ENCODE data around the gene IL10RA. TPM values are rescaled to one million over a fixed set of nuclear protein-coding genes. Genes with fewer than 3 reads are reported as not detected.
"Not testable (repeated sequence)": the region's sequence is repeated elsewhere in the genome, so short reads cannot be mapped to it uniquely, and the experiment has no call there.

Gene IL10RA
- total and polyA plus RNA-seq, 4 donors: 1.7 to 59.2 (median 14.6) TPM

DNA sequence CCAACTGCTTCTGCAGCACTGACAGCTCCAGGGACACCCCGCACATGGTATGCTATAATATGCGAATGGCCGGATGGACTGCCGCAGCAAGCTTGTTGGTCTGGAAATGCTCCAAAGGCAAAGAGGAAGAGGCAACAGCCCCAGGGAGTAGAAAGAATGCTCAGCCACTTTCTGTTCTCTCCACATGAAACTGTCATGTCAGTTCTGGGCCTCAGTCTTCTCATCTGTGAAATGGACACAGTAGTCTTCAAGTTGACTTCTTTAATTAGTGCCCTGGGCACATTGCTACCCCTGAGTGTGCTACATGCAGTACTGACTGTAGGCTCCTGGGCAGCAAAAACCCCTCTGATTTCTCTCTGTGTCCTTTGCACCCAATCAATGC, 19.9 kb downstream of the IL10RA start:
- 85 to 91% methylated on average over 4 of the region's 4 CpGs for WGBS, 2 donors
- Histone ChIP-seq H3K4me3 (ENCODE audit: low read length in 2 of 2) (no peak overlapping the region), H3K27ac (ENCODE audit: low read depth in 1 of 2, low read length in 2 of 2) (no peak overlapping the region), H3K4me1 (ENCODE audit: control insufficient read depth in 1 of 2, insufficient read depth in 2 of 2, low read length in 2 of 2) (no peaks in the 10 kb centered on the region), H3K9me3 (ENCODE audit: control insufficient read depth, low read length) (peaks cover 2% of the 10 kb centered on the region), H3K36me3 (ENCODE audit: control insufficient read depth in 1 of 2, insufficient read depth in 2 of 2, low read length in 1 of 2) (no peaks in the 10 kb centered on the region), H3K27me3 (ENCODE audit: control insufficient read depth in 1 of 2, insufficient read depth in 2 of 2, low read length in 1 of 2) (no peaks in the 10 kb centered on the region)
- intact Hi-C loops (cut with DNase I): no loop called here
- ATAC-seq (ENCODE audit: low FRiP score): no peak
- no peak for DNase-seq

DNA sequence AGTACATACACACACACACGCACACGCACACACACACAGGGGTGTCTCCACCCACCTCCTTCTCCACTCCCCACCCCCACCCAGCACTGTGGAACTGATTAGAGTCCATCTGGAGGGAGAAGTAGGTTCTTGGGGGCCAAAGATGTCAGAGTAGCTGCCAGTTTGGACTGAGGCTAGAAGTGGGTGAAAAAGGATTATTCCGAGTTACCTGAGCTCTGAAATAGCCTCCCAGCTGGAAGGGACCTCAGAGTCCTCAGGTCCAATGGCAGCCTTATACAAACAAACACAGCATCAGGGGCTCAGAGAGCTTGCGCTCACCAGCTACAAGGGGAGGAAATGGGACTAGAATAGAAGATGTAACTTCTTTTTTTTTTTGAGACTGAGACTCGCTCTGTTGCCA, 20.8 kb downstream of the IL10RA start:
- ATAC-seq (ENCODE audit: low FRiP score) (no peak), DNase-seq (no peak)
- H3K4me3 ChIP-seq (ENCODE audit: low read length in 2 of 2): no peak overlapping the region
- 70 to 76% methylated on average over 5 of the region's 5 CpGs for WGBS, 2 donors
- peaks cover 2% of the 10 kb centered on the region for H3K9me3 ChIP-seq (ENCODE audit: control insufficient read depth, low read length)
- H3K27me3 ChIP-seq (ENCODE audit: control insufficient read depth in 1 of 2, insufficient read depth in 2 of 2, low read length in 1 of 2): no peaks in the 10 kb centered on the region
- no peaks in the 10 kb centered on the region for H3K4me1 ChIP-seq (ENCODE audit: control insufficient read depth in 1 of 2, insufficient read depth in 2 of 2, low read length in 2 of 2)
- H3K36me3 ChIP-seq (ENCODE audit: control insufficient read depth in 1 of 2, insufficient read depth in 2 of 2, low read length in 1 of 2): no peaks in the 10 kb centered on the region
- intact Hi-C loops (cut with DNase I): no loop called here
- no peak overlapping the region for H3K27ac ChIP-seq (ENCODE audit: low read depth in 1 of 2, low read length in 2 of 2)

DNA sequence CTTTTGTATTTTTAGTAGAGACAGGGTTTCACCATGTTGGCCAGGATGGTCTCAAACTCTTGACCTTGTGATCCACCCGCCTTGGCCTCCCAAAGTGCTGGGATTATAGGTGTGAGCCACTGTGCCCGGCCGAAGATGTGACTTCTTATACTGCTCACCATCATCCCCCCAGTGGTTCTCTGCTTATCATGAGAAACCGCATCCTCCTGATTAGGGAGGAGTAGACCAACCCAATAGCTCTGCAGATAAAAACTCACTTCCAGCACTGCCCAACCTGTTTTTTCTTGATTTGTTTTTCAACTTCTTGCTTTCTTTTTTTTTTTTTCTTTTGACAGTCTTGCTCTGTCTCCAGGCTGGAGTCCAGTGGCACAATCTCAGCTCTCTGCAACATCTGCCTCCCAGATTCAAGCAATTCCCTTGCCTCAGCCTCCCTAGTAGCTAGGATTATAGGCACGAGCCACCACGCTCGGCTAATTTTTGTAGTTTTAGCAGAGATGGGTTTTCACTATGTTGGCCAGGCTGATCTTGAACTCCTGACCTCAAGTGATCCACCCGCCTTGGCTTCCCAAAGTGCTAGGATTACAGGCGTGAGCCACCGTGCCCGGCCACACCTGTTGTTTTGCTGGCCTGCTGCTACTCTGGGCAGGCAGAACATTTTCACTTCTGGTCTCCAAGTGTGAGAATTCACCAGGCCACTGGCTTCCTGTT, 21.5 kb downstream of the IL10RA start:
- DNase-seq; H3K27me3 ChIP-seq (ENCODE audit: control insufficient read depth in 1 of 2, insufficient read depth in 2 of 2, low read length in 1 of 2); H3K36me3 ChIP-seq (ENCODE audit: control insufficient read depth in 1 of 2, insufficient read depth in 2 of 2, low read length in 1 of 2); ATAC-seq (ENCODE audit: low FRiP score); intact Hi-C loops (cut with DNase I); H3K4me1 ChIP-seq (ENCODE audit: control insufficient read depth in 1 of 2, insufficient read depth in 2 of 2, low read length in 2 of 2); H3K4me3 ChIP-seq (ENCODE audit: low read length in 2 of 2); H3K27ac ChIP-seq (ENCODE audit: low read depth in 1 of 2, low read length in 2 of 2); H3K9me3 ChIP-seq (ENCODE audit: control insufficient read depth, low read length): not testable (repeated sequence)
- WGBS, 2 donors: 81 to 84% methylated on average over 11 of the region's 11 CpGs

DNA sequence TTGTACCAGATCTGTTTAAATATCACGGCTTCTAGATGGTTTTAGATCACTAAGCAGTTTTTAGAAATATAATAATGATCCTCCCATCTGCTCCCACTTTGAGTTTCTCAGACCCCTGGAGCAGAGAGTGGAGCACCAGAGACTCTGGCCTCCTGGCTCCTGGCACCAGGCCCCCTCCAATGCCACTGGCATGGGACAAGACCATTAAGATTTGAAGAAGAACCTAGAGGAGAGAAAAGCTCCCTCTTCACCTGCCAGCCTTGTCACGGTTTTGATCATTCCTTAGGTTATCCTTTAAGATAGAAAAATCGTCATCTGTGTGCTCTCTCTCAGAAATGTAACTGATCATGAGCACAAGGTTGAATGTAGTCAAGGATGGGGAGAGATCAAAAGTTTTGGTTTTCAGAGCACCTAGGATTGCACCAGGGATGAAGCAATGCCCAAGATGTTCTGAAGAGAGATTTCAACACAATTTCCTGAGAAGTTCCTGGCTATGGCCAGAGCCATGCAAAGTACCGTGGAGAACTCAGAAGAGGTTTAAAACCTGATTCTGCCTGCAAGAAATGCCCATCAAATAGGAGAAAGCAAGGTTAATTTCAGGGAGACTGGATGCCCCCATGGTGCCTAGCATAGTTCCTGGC, 22.2 kb downstream of the IL10RA start:
- 72 to 77% methylated on average over 4 of the region's 4 CpGs for WGBS, 2 donors
- H3K27ac ChIP-seq (ENCODE audit: low read depth in 1 of 2, low read length in 2 of 2): no peak overlapping the region
- H3K36me3 ChIP-seq (ENCODE audit: control insufficient read depth in 1 of 2, insufficient read depth in 2 of 2, low read length in 1 of 2): no peaks in the 10 kb centered on the region
- H3K4me3 ChIP-seq (ENCODE audit: low read length in 2 of 2): no peak overlapping the region
- peaks cover 2% of the 10 kb centered on the region for H3K9me3 ChIP-seq (ENCODE audit: control insufficient read depth, low read length)
- ATAC-seq (ENCODE audit: low FRiP score): no peak
- intact Hi-C loops (cut with DNase I): no loop called here
- no peaks in the 10 kb centered on the region for H3K4me1 ChIP-seq (ENCODE audit: control insufficient read depth in 1 of 2, insufficient read depth in 2 of 2, low read length in 2 of 2)
- DNase-seq: no peak
- H3K27me3 ChIP-seq (ENCODE audit: control insufficient read depth in 1 of 2, insufficient read depth in 2 of 2, low read length in 1 of 2): no peaks in the 10 kb centered on the region

DNA sequence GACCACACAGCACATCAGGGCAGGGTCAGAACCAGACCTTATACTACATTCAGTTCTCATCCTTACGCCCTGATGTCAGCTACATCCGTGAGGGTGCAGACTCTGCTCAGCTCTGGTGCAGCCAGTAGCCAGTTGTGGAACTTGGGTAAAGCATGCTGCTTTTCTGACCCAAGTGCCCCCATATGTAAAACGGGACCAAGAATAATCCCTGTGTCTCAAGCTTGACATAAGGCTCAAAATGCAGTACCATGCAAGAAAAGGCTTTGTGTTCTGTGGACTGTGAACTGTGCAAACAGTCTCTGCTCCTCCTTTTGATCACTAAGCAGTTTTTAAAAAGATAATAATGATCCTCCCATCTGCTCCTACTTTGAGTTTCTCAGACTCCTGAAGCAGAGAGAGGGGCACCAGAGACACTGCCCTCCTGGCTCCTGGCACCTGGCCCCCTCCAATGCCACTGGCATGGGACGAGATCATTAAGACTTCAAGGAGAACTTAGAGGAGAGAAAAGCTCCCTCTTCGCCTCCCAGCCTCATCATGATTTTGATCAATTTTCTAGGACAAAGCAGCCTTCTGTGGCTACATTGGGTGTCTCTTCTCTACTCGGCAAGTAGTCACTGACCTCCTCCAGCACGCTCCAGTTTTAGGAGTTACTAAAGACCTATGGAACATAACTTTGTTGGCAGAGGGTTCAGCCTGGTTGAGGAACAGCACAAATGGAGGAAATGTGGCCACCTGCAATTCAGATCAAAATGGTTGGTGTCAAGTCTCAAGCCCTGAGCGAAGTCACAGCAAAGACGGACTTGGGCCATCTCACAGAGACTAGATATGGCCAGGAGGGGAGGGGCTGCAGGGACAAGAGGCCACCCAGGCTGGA, 23.9 kb downstream of the IL10RA start:
- Histone ChIP-seq H3K4me3 (ENCODE audit: low read length in 2 of 2) (no peak overlapping the region), H3K27me3 (ENCODE audit: control insufficient read depth in 1 of 2, insufficient read depth in 2 of 2, low read length in 1 of 2) (no peaks in the 10 kb centered on the region), H3K4me1 (ENCODE audit: control insufficient read depth in 1 of 2, insufficient read depth in 2 of 2, low read length in 2 of 2) (no peaks in the 10 kb centered on the region), H3K36me3 (ENCODE audit: control insufficient read depth in 1 of 2, insufficient read depth in 2 of 2, low read length in 1 of 2) (no peaks in the 10 kb centered on the region), H3K27ac (ENCODE audit: low read depth in 1 of 2, low read length in 2 of 2) (no peak overlapping the region), H3K9me3 (ENCODE audit: control insufficient read depth, low read length) (no peaks in the 10 kb centered on the region)
- 72 to 73% methylated on average over 9 of the region's 9 CpGs for WGBS, 2 donors
- ATAC-seq (ENCODE audit: low FRiP score) (no peak), DNase-seq (no peak)
- intact Hi-C loops (cut with DNase I): no loop called here

DNA sequence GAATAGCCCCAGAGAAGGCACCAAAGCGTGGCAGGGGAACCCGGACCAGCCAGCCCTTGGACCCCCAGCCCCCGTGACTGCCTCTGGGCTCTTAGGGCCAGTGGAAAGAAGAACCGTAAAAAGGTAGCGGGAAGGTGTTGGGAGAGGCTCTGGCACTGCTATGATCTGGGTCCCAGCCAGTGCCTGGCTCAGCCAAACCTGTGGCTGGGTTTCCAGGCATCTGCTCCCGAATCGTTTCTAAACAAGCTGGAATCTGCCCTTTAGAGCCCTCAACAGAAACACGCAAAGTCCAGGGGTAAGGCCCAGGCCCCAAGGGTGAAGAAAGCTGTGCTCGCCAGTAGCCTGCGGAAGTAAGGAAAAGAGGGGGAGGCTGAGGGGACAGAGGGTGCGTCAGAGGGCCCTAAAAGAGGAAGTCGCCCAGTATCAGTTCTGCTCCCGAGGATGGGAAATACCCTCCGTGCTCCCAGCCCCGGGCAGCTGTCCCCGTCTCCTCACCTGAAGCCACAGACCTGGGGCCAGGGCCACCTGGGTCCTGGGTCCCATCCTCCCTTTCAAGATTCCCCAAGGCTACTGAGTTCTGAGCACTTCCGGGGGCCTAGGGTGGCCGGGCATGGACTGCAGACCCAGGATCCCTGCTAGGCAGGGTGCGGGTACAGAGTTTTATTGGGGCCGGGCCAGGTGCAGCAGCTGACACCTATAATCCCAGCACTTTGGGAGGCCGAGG, 24.7 kb downstream of the IL10RA start:
- Histone ChIP-seq H3K4me1 (ENCODE audit: control insufficient read depth in 1 of 2, insufficient read depth in 2 of 2, low read length in 2 of 2) (no peaks in the 10 kb centered on the region), H3K36me3 (ENCODE audit: control insufficient read depth in 1 of 2, insufficient read depth in 2 of 2, low read length in 1 of 2) (no peaks in the 10 kb centered on the region), H3K27ac (ENCODE audit: low read depth in 1 of 2, low read length in 2 of 2) (no peak overlapping the region), H3K9me3 (ENCODE audit: control insufficient read depth, low read length) (no peaks in the 10 kb centered on the region), H3K27me3 (ENCODE audit: control insufficient read depth in 1 of 2, insufficient read depth in 2 of 2, low read length in 1 of 2) (no peaks in the 10 kb centered on the region), H3K4me3 (ENCODE audit: low read length in 2 of 2) (no peak overlapping the region)
- DNase-seq (peak in 1 of 2 donors; percentile 87), ATAC-seq (ENCODE audit: low FRiP score) (peak; percentile 78)
- 75 to 77% methylated on average over 21 of the region's 21 CpGs for WGBS, 2 donors
- intact Hi-C loops (cut with DNase I): no loop called here

DNA sequence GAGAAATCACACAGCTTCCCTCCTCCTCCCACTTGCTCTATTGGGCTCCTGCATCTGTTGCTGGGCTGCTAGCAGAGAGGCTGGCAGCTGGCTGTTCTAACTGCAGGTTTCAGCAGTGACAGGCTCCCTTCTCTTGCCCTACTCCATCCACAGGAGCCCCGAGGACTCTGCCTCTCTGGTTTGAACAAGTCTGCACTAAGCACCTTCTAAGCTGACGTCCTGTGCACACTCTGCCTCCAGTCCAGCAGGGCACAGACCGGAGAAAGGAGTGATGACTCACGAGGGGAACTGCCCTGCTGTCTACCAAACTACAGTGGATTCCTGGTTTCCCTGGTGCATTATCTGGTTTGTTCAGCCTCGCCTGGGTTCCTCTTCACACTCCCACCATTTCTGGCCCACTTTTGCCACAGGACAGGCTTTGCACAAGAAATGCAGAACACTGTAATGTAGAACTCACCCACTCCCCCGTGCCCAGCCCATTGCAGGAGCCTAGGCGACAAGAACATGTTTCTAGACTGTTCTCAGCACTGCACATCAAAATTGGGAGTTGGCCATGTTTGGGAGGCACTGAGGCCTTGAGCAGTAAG, 26.0 kb downstream of the IL10RA start:
- Histone ChIP-seq H3K27ac (ENCODE audit: low read depth in 1 of 2, low read length in 2 of 2) (no peak overlapping the region), H3K4me1 (ENCODE audit: control insufficient read depth in 1 of 2, insufficient read depth in 2 of 2, low read length in 2 of 2) (no peaks in the 10 kb centered on the region), H3K27me3 (ENCODE audit: control insufficient read depth in 1 of 2, insufficient read depth in 2 of 2, low read length in 1 of 2) (no peaks in the 10 kb centered on the region), H3K36me3 (ENCODE audit: control insufficient read depth in 1 of 2, insufficient read depth in 2 of 2, low read length in 1 of 2) (no peaks in the 10 kb centered on the region), H3K4me3 (ENCODE audit: low read length in 2 of 2) (no peak overlapping the region), H3K9me3 (ENCODE audit: control insufficient read depth, low read length) (no peaks in the 10 kb centered on the region)
- intact Hi-C loops (cut with DNase I): no loop called here
- ATAC-seq (ENCODE audit: low FRiP score) (no peak), DNase-seq (peak in 1 of 2 donors; percentile 68)
- WGBS, 2 donors: 60% methylated on average over 7 of the region's 7 CpGs

DNA sequence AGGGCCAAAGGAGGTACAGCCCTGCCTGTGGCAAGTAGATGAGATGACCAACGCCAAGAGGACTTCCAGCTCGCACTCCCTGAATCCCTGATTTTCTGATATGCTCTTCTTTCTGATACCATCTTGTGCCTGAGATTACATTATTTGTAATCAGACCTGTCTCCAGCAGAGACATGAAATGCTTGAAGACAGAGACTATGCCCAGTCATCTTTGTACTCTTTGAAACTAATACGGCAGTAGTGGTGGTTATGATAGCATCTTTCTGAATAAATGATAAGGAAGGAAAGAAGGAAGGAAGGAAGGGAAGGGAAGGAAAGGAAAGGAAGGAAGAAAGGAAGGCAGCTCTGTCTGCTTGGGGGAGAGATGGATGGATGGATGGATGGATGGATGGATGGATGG, 27.8 kb downstream of the IL10RA start:
- H3K27me3 ChIP-seq (ENCODE audit: control insufficient read depth in 1 of 2, insufficient read depth in 2 of 2, low read length in 1 of 2): no peaks in the 10 kb centered on the region
- intact Hi-C loops (cut with DNase I): no loop called here
- no peak for DNase-seq
- H3K9me3 ChIP-seq (ENCODE audit: control insufficient read depth, low read length): no peaks in the 10 kb centered on the region
- no peak overlapping the region for H3K27ac ChIP-seq (ENCODE audit: low read depth in 1 of 2, low read length in 2 of 2)
- H3K4me1 ChIP-seq (ENCODE audit: control insufficient read depth in 1 of 2, insufficient read depth in 2 of 2, low read length in 2 of 2): no peaks in the 10 kb centered on the region
- no peak overlapping the region for H3K4me3 ChIP-seq (ENCODE audit: low read length in 2 of 2)
- H3K36me3 ChIP-seq (ENCODE audit: control insufficient read depth in 1 of 2, insufficient read depth in 2 of 2, low read length in 1 of 2): no peaks in the 10 kb centered on the region
- ATAC-seq (ENCODE audit: low FRiP score): no peak
- 92 to 94% methylated on average over 3 of the region's 3 CpGs for WGBS, 2 donors

Data from aorta (tissue), 5 donors.